ENCODE data around the gene CST3. TPM values are rescaled to one million over a fixed set of nuclear protein-coding genes. Genes with fewer than 3 reads are reported as not detected.

CST3 gene
- polyA plus RNA-seq, 1 experiment, result 458 TPM

GRCh38 chr20:23602241-23602640, 35.5 kb downstream of the CST3 start:
- POLR2A ChIA-PET, result no interaction called here
- H3K4me3 ChIP-seq (ENCODE audit: low read depth, low read length), result no peak overlapping the region
- no peak for TF ChIP-seq CTCF (IDR thresholded peaks at IDR 0.05; ENCODE audit: insufficient read depth, low read depth, low read length)
- no peak for DNase-seq (ENCODE audit: low read depth)
- H3K36me3 ChIP-seq (ENCODE audit: control insufficient read depth, insufficient read depth, low read length), result no peaks in the 10 kb centered on the region
- CTCF ChIA-PET, result interaction anchor here (1.4 to 4.3 kb wide), 2 partner anchors 160 to 196 kb away, joined by 3 to 43 read pairs; partner anchors contain the start of gene CSTL1
- H3K27me3 ChIP-seq (ENCODE audit: control insufficient read depth, insufficient read depth, low read length), result peaks cover 6% of the 10 kb centered on the region; the same call in 1 of the 2 replicates

- ChIA-PET POLR2A (no interaction called here), CTCF (interaction anchor here (4.3 kb wide), 1 partner anchor 159 kb away, joined by 43 read pairs; the partner anchor contains the start of gene CSTL1)
- TF ChIP-seq CTCF (IDR thresholded peaks at IDR 0.05; ENCODE audit: insufficient read depth, low read depth, low read length), result no peak
These were observed 36.0 kb downstream of the CST3 start for GRCh38 chr20:23601715-23602114.

GRCh38 chr20:23598481-23598880, 39.3 kb downstream of the CST3 start:
- ChIA-PET CTCF (interaction anchor here (1.6 to 3.3 kb wide), 2 partner anchors 8 to 152 kb away, joined by 4 to 16 read pairs; partner anchors contain the start of gene CST9), POLR2A (no interaction called here)
- peaks cover 3% of the 10 kb centered on the region; the same call in 1 of the 2 replicates for H3K27me3 ChIP-seq (ENCODE audit: control insufficient read depth, insufficient read depth, low read length)
- no peak for DNase-seq (ENCODE audit: low read depth)
- no peak overlapping the region for H3K4me3 ChIP-seq (ENCODE audit: low read depth, low read length)
- H3K36me3 ChIP-seq (ENCODE audit: control insufficient read depth, insufficient read depth, low read length), result no peaks in the 10 kb centered on the region
- no peak for TF ChIP-seq CTCF (IDR thresholded peaks at IDR 0.05; ENCODE audit: insufficient read depth, low read depth, low read length)

More at GRCh38 chr20:23601715-23602114, 36.0 kb downstream of the CST3 start:
- peaks cover 6% of the 10 kb centered on the region; the same call in 1 of the 2 replicates for H3K27me3 ChIP-seq (ENCODE audit: control insufficient read depth, insufficient read depth, low read length)
- DNase-seq (ENCODE audit: low read depth), result no peak
- no peak overlapping the region for H3K4me3 ChIP-seq (ENCODE audit: low read depth, low read length)
- H3K36me3 ChIP-seq (ENCODE audit: control insufficient read depth, insufficient read depth, low read length), result no peaks in the 10 kb centered on the region

GRCh38 chr20:23596579-23597250, 41.0 kb downstream of the CST3 start:
- Histone ChIP-seq H3K4me3 (ENCODE audit: low read depth, low read length) (no peak overlapping the region), H3K36me3 (ENCODE audit: control insufficient read depth, insufficient read depth, low read length) (no peaks in the 10 kb centered on the region), H3K27me3 (ENCODE audit: control insufficient read depth, insufficient read depth, low read length) (0 out of 2 replicates have a peak, but pooled peaks cover 1% of the 10 kb centered on the region)
- ChIA-PET POLR2A (no interaction called here), CTCF (interaction anchor here (3.3 kb wide), 1 partner anchor 9 kb away, joined by 16 read pairs; the partner anchor contains the start of gene CST9)
- no peak for TF ChIP-seq CTCF (IDR thresholded peaks at IDR 0.05; ENCODE audit: insufficient read depth, low read depth, low read length)
- no peak for DNase-seq (ENCODE audit: low read depth)

- POLR2A ChIA-PET, result no interaction called here
- H3K27me3 ChIP-seq (ENCODE audit: control insufficient read depth, insufficient read depth, low read length), result 0 out of 2 replicates have a peak, but pooled peaks cover 1% of the 10 kb centered on the region
- TF ChIP-seq CTCF (IDR thresholded peaks at IDR 0.05; ENCODE audit: insufficient read depth, low read depth, low read length), result no peak
- CTCF ChIA-PET, result interaction anchor here (1.2 to 3.3 kb wide), 2 partner anchors 8 to 10 kb away, joined by 3 to 16 read pairs; partner anchors contain the start of gene CST9
- no peak for DNase-seq (ENCODE audit: low read depth)
- no peak overlapping the region for H3K4me3 ChIP-seq (ENCODE audit: low read depth, low read length)
- H3K36me3 ChIP-seq (ENCODE audit: control insufficient read depth, insufficient read depth, low read length), result no peaks in the 10 kb centered on the region
These were observed 41.8 kb downstream of the CST3 start for GRCh38 chr20:23595941-23596340.
